Peyer's patch (tissue), 4 donors: ENCODE data around the gene OTULINL. TPM values are rescaled to one million over a fixed set of nuclear protein-coding genes. Genes with fewer than 3 reads are reported as not detected.
"Not testable (repeated sequence)": the region's sequence is repeated elsewhere in the genome, so short reads cannot be mapped to it uniquely, and the experiment has no call there.

Experiments used
- DNase-seq, 3 donors: peaks; one replicate each; pipeline ENCODE4 v3.0.0-alpha.2; 2017 to 2019
- H3K27ac ChIP-seq, 4 donors: fragments of 200-600 bp; sonication (generic); one replicate each; pipeline ENCODE4 v1.5.1; 2016 to 2019
- H3K27me3 ChIP-seq, 2 donors: fragments of 200-600 bp; sonication (generic); one replicate each; pipeline ENCODE4 v1.5.1; 2019
- H3K36me3 ChIP-seq, 3 donors: fragments of 200-600 bp; sonication (generic); one replicate each; pipeline ENCODE4 v1.5.1; 2016 to 2019
- H3K4me1 ChIP-seq, 4 donors: fragments of 200-600 bp; sonication (generic); one replicate each; pipeline ENCODE4 v1.5.1; 2016 to 2019
- H3K4me3 ChIP-seq, 4 donors: fragments of 200-600 bp; sonication (generic); 1 replicate in 3 of 4; 2 replicates in 1 of 4; pipeline ENCODE4 v1.5.1; 2016 to 2019; ENCODE audit warnings: mild to moderate bottlenecking in 1 of 4
- H3K9me3 ChIP-seq, 4 donors: fragments of 200-600 bp; sonication (generic); one replicate each; pipeline ENCODE4 v1.5.1; 2016 to 2019; ENCODE audit warnings: mild to moderate bottlenecking in 1 of 4
- CTCF ChIP-seq, 6 experiments: fragments of 450-650 bp in 4 of 6; fragments of 200-600 bp in 2 of 6; sonication (generic) in 1 of 6; IDR thresholded peaks; one replicate each; pipeline ENCODE4 v1.5.1; 2017 to 2019; ENCODE audit warnings: antibody characterized with exemption in 6 of 6, mild to moderate bottlenecking in 3 of 6, moderate library complexity in 1 of 6
- POLR2A ChIP-seq, 2 donors: fragments of 450-650 bp; IDR thresholded peaks; one replicate each; pipeline ENCODE4 v1.5.1; 2017; ENCODE audit warnings: antibody characterized with exemption in 2 of 2, mild to moderate bottlenecking in 2 of 2, moderate library complexity in 2 of 2
- total RNA-seq, 4 donors: library from RNA; depleted of rRNA; stranded (reverse); fragments of >200 nt; gene quantifications; one replicate each; pipeline ENCODE4 v1.1.0, GENCODE V29; 2016

OTULINL gene
- total RNA-seq, 4 donors from 2014 or later = 18.9 to 33.0 (median 28.8) TPM

- no peak overlapping the region for H3K27ac ChIP-seq
- peaks cover 0 to 6% (median 0%) of the 10 kb centered on the region in 4 donors for H3K4me1 ChIP-seq
- no peaks in the 10 kb centered on the region for H3K9me3 ChIP-seq
- H3K36me3 ChIP-seq = no peaks in the 10 kb centered on the region
- TF ChIP-seq POLR2A (IDR thresholded peaks at IDR 0.05) (no peak), CTCF (IDR thresholded peaks at IDR 0.05) (no peak)
- DNase-seq = no peak
- no peak overlapping the region for H3K4me3 ChIP-seq
- no peaks in the 10 kb centered on the region for H3K27me3 ChIP-seq
These were observed 33.9 kb upstream of the OTULINL start for GRCh38 chr5:14547666-14548065.

DNA sequence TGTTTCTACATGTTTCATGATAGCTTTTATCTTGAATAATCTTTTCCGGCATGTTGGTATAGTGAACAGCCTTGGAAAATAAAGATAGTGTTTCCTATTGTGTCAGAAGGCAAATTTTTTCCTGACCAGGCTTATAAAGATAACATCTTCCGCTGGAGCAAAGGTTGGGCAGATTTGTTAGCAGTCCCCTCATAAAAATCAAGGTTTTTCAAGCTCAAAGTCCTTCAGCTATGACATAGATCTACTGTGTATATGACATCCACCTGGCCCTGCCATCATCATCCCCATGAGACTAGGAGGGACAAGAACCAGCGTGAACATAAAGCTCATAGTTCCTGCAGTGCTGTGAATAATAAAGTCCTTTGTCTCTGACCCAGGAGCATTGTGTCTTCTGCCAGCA, 30.4 kb upstream of the OTULINL start:
- Histone ChIP-seq H3K27me3 (no peaks in the 10 kb centered on the region), H3K27ac (peak overlapping the region in 2 of 4 donors; percentile 37 to 61), H3K36me3 (no peaks in the 10 kb centered on the region), H3K4me1 (peaks cover 0 to 12% (median 0%) of the 10 kb centered on the region in 4 donors), H3K9me3 (no peaks in the 10 kb centered on the region), H3K4me3 (no peak overlapping the region)
- DNase-seq = peak in 1 of 3 donors; percentile 74
- TF ChIP-seq POLR2A (IDR thresholded peaks at IDR 0.05) = no peak
- no peak for TF ChIP-seq CTCF (IDR thresholded peaks at IDR 0.05)

DNA sequence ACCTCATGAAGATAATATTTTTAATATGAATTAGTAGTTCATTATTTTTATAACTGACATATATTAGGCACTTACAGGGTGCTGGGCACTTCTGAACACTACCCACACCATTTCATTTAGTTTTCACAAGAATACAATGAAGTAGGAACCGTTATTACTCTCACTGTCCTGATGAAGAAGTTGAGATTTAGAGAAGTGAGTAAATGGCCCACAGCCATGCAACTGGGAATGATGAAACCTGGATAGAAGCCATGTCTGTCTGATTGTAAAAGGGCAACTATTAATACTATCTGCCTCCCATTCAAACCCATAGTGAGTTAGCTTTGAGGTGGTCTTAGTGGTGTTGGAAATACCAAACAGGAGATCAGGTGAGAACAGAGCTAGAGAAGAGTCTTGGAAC, 29.6 kb upstream of the OTULINL start:
- H3K4me3 ChIP-seq = no peak overlapping the region
- no peaks in the 10 kb centered on the region for H3K9me3 ChIP-seq
- DNase-seq = no peak
- no peaks in the 10 kb centered on the region for H3K36me3 ChIP-seq
- H3K4me1 ChIP-seq = peaks cover 0 to 13% (median 0%) of the 10 kb centered on the region in 4 donors
- no peak for TF ChIP-seq CTCF (IDR thresholded peaks at IDR 0.05)
- no peak for TF ChIP-seq POLR2A (IDR thresholded peaks at IDR 0.05)
- no peaks in the 10 kb centered on the region for H3K27me3 ChIP-seq
- peak overlapping the region in 1 of 4 donors; percentile 37 for H3K27ac ChIP-seq

GRCh38 chr5:14554288-14554687, 27.3 kb upstream of the OTULINL start:
- not testable (repeated sequence) for H3K36me3 ChIP-seq, H3K9me3 ChIP-seq, H3K27me3 ChIP-seq, H3K27ac ChIP-seq, H3K4me3 ChIP-seq, DNase-seq
- H3K4me1 ChIP-seq = peaks cover 0 to 27% (median 0%) of the 10 kb centered on the region in 4 donors

- Histone ChIP-seq H3K9me3 (no peaks in the 10 kb centered on the region), H3K27me3 (no peaks in the 10 kb centered on the region), H3K4me3 (no peak overlapping the region), H3K4me1 (peaks cover 0 to 29% (median 0%) of the 10 kb centered on the region in 4 donors), H3K36me3 (no peaks in the 10 kb centered on the region), H3K27ac (peak overlapping the region in 2 of 4 donors; percentile 51 to 63)
- TF ChIP-seq CTCF (IDR thresholded peaks at IDR 0.05) (no peak), POLR2A (IDR thresholded peaks at IDR 0.05) (no peak)
- peak in 1 of 3 donors; percentile 57 for DNase-seq
These were observed 25.6 kb upstream of the OTULINL start for GRCh38 chr5:14556015-14556414.

DNA sequence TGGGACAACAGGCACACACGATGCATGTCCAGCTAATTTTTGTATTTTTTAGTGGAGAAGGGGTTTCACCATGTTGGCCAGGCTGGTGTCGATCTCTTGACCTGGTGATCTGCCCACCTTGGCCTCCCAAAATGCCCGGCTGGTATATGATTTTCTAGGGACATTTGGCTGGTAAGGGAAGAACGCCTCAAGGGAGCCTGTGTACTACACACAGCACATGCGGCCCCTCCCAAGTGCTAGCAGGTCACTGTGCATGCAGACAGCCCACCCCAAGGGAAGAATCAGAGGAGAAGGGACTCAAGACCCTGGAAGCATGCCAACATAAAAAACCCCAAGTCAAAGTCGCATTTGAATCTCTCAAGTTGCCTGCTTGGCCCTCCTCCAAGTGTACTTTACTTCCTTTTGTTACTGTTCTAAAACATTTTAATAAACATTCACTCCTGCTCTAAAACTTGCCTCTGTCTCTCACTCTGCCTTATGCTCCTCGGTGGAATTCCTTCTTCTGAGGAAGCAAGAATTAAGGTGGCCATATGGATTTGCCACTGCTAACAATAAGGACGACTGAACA, 24.3 kb upstream of the OTULINL start:
- Histone ChIP-seq H3K4me1 (peaks cover 0 to 29% (median 0%) of the 10 kb centered on the region in 4 donors), H3K36me3 (no peaks in the 10 kb centered on the region), H3K9me3 (no peaks in the 10 kb centered on the region), H3K4me3 (no peak overlapping the region), H3K27me3 (no peaks in the 10 kb centered on the region), H3K27ac (peak overlapping the region in 3 of 4 donors; percentile 36 to 63 (median 51))
- TF ChIP-seq POLR2A (IDR thresholded peaks at IDR 0.05) (no peak), CTCF (IDR thresholded peaks at IDR 0.05) (no peak)
- peak in 2 of 3 donors; percentile 56 to 60 for DNase-seq
